ENCODE measurements around the gene NOPCHAP1. TPM values are rescaled to one million over a fixed set of nuclear protein-coding genes. Genes with fewer than 3 reads are reported as not detected.

Gene NOPCHAP1
- total and polyA plus RNA-seq, 12 donors = 1.4 to 18.2 (median 10.2) TPM

GRCh38 chr12:105030820-105031807 lies 45.0 kb downstream of the NOPCHAP1 start:
- 80 to 93% (median 89%) methylated on average over 9 of the region's 9 CpGs for WGBS, 4 donors
- Histone ChIP-seq H3K27ac (no peak overlapping the region), H3K36me3 (replicated peaks in 1 of 2) (no peaks in the 10 kb centered on the region)

GRCh38 chr12:105032703-105033357 lies 46.7 kb downstream of the NOPCHAP1 start:
- no peaks in the 10 kb centered on the region for H3K36me3 ChIP-seq (replicated peaks in 1 of 2)
- no peaks in the 10 kb centered on the region for H3K9me3 ChIP-seq (replicated peaks in 1 of 3)
- no peak overlapping the region for H3K4me3 ChIP-seq
- no peaks in the 10 kb centered on the region for H3K27me3 ChIP-seq
- no peak for DNase-seq
- WGBS, 4 donors = 45 to 89% (median 73%) methylated on average over 4 of the region's 4 CpGs
- no peaks in the 10 kb centered on the region for H3K4me1 ChIP-seq (replicated peaks in 1 of 2)
- intact Hi-C loops (cut with DNase I) = no loop called here
- no peak for TF ChIP-seq POLR2A (IDR thresholded peaks at IDR 0.05)
- TF ChIP-seq, protein P1, sequence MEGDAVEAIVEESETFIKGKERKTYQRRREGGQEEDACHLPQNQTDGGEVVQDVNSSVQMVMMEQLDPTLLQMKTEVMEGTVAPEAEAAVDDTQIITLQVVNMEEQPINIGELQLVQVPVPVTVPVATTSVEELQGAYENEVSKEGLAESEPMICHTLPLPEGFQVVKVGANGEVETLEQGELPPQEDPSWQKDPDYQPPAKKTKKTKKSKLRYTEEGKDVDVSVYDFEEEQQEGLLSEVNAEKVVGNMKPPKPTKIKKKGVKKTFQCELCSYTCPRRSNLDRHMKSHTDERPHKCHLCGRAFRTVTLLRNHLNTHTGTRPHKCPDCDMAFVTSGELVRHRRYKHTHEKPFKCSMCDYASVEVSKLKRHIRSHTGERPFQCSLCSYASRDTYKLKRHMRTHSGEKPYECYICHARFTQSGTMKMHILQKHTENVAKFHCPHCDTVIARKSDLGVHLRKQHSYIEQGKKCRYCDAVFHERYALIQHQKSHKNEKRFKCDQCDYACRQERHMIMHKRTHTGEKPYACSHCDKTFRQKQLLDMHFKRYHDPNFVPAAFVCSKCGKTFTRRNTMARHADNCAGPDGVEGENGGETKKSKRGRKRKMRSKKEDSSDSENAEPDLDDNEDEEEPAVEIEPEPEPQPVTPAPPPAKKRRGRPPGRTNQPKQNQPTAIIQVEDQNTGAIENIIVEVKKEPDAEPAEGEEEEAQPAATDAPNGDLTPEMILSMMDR (IDR thresholded peaks at IDR 0.05) = no peak
- peak overlapping the region in 1 of 5 donors; percentile 78 for H3K27ac ChIP-seq

More at GRCh38 chr12:105030820-105031807, 45.0 kb downstream of the NOPCHAP1 start:
- no peaks in the 10 kb centered on the region for H3K27me3 ChIP-seq
- no peak for DNase-seq
- peaks cover 0 to 3% of the 10 kb centered on the region in 2 donors for H3K4me1 ChIP-seq (replicated peaks in 1 of 2)
- TF ChIP-seq POLR2A (IDR thresholded peaks at IDR 0.05) = no peak
- TF ChIP-seq, protein P1 (IDR thresholded peaks at IDR 0.05) = no peak
- intact Hi-C loops (cut with DNase I) = no loop called here
- no peak overlapping the region for H3K4me3 ChIP-seq
- no peaks in the 10 kb centered on the region for H3K9me3 ChIP-seq (replicated peaks in 1 of 3)

GRCh38 chr12:105033851-105034250 lies 47.7 kb downstream of the NOPCHAP1 start:
- no peaks in the 10 kb centered on the region for H3K9me3 ChIP-seq (replicated peaks in 1 of 3)
- H3K27ac ChIP-seq = no peak overlapping the region
- no peaks in the 10 kb centered on the region for H3K4me1 ChIP-seq (replicated peaks in 1 of 2)
- WGBS, 4 donors = 80 to 91% (median 88%) methylated on average over 2 of the region's 2 CpGs
- intact Hi-C loops (cut with DNase I) = no loop called here
- TF ChIP-seq POLR2A (IDR thresholded peaks at IDR 0.05) = no peak
- TF ChIP-seq, protein P1 (IDR thresholded peaks at IDR 0.05) = no peak
- H3K4me3 ChIP-seq = no peak overlapping the region
- DNase-seq = no peak
- H3K27me3 ChIP-seq = no peaks in the 10 kb centered on the region
- no peaks in the 10 kb centered on the region for H3K36me3 ChIP-seq (replicated peaks in 1 of 2)

Other genes starting within 250 kb of the NOPCHAP1 start
- 10 to 100 TPM; 23.1 to 54.7 (median 37.7) TPM for gene SLC41A2, start 28.0 kb upstream of the NOPCHAP1 start, total RNA-seq
- gene SLC41A2, start 28.0 kb upstream of the NOPCHAP1 start, polyA plus RNA-seq = 10 to 100 TPM in 1 of 3 donors, 1 to 10 TPM in 2; 3.0 to 33.9 (median 6.4) TPM
- gene ALDH1L2, start 98.1 kb downstream of the NOPCHAP1 start, total RNA-seq = 1 to 10 TPM in 8 of 9 donors, under 1 TPM in 1; 0.50 to 4.5 (median 2.9) TPM
- 1 to 10 TPM in 1 of 3 donors, under 1 TPM in 2; 0.56 to 2.8 (median 0.57) TPM for gene ALDH1L2, start 98.1 kb downstream of the NOPCHAP1 start, polyA plus RNA-seq
- gene WASHC4, start 121.4 kb downstream of the NOPCHAP1 start, total RNA-seq = 10 to 100 TPM; 34.3 to 90.6 (median 58.5) TPM
- 10 to 100 TPM; 17.8 to 40.8 (median 27.5) TPM for gene WASHC4, start 121.4 kb downstream of the NOPCHAP1 start, polyA plus RNA-seq
- gene APPL2, start 249.9 kb downstream of the NOPCHAP1 start, total RNA-seq = 100 to 1,000 TPM in 2 of 9 donors, 10 to 100 TPM in 7; 46.4 to 122 (median 60.7) TPM
- 10 to 100 TPM; 15.9 to 48.3 (median 17.2) TPM for gene APPL2, start 249.9 kb downstream of the NOPCHAP1 start, polyA plus RNA-seq